GM12878 (cell line): ENCODE results near the gene NCF2. TPM values are rescaled to one million over a fixed set of nuclear protein-coding genes. Genes with fewer than 3 reads are reported as not detected.

Experiments
- BCL3 ChIP-seq: IDR thresholded peaks from 2 replicates; pipeline ENCODE4 v1.6.1; 2011; ENCODE audit warnings: borderline replicate concordance, low read depth, mild to moderate bottlenecking, moderate library complexity, low read length; ENCODE audit not compliant: insufficient read depth, poor library complexity, severe bottlenecking
- CBFB ChIP-seq: IDR thresholded peaks from 2 replicates; pipeline ENCODE4 v1.6.1; 2016; ENCODE audit warnings: antibody characterized with exemption, low read depth
- CBX5 ChIP-seq: sonication (generic); IDR thresholded peaks from 2 replicates; pipeline ENCODE4 v1.6.1; 2016; ENCODE audit warnings: low read depth, moderate library complexity, mild to moderate bottlenecking, inconsistent platforms
- EGR1 ChIP-seq, 2 experiments: IDR thresholded peaks; 1 replicate in 1 of 2; 2 replicates in 1 of 2; pipeline ENCODE4 v1.6.1; 2011 to 2012; ENCODE audit warnings: low read depth in 2 of 2, low read length in 2 of 2, borderline replicate concordance in 1 of 2, mild to moderate bottlenecking in 1 of 2, moderate library complexity in 1 of 2
- IRF3 ChIP-seq: fragments of 450-650 bp; IDR thresholded peaks from 2 replicates; pipeline ENCODE4 v1.6.1; 2014; ENCODE audit warnings: mild to moderate bottlenecking
- KDM1A ChIP-seq: fragments of 200-600 bp; sonication (generic); IDR thresholded peaks from 2 replicates; pipeline ENCODE4 v1.6.1; 2016; ENCODE audit warnings: borderline replicate concordance
- MYC ChIP-seq: IDR thresholded peaks from 2 replicates; pipeline ENCODE4 v1.6.1; 2011; ENCODE audit warnings: mild to moderate bottlenecking, low read length, moderate library complexity, inconsistent platforms; ENCODE audit not compliant: insufficient read depth, insufficient replicate concordance, insufficient read length, severe bottlenecking
- NBN ChIP-seq: fragments of 450-650 bp; IDR thresholded peaks from 2 replicates; pipeline ENCODE4 v1.6.1; 2016
- NR2C1 ChIP-seq: fragments of 450-650 bp; IDR thresholded peaks from 2 replicates; pipeline ENCODE4 v1.6.1; 2017; ENCODE audit warnings: antibody characterized with exemption, mild to moderate bottlenecking, moderate library complexity
- NR2F1 ChIP-seq: fragments of 450-650 bp; conservative IDR thresholded peaks from 2 replicates; pipeline ENCODE4 v1.6.1; 2017; ENCODE audit warnings: mild to moderate bottlenecking
- NRF1 ChIP-seq: conservative IDR thresholded peaks from 2 replicates; pipeline ENCODE4 v1.6.1; 2011; ENCODE audit warnings: mild to moderate bottlenecking, low read depth, low read length, improper control_type of control experiment
- PAX8 ChIP-seq: fragments of 450-650 bp; IDR thresholded peaks from 2 replicates; pipeline ENCODE4 v1.6.1; 2017; ENCODE audit warnings: mild to moderate bottlenecking, moderate library complexity
- POLR2A ChIP-seq: IDR thresholded peaks from 2 replicates; pipeline ENCODE4 v1.6.1; 2011; ENCODE audit warnings: low read depth, mild to moderate bottlenecking, low read length
- POLR2AphosphoS2 ChIP-seq: IDR thresholded peaks from 2 replicates; pipeline ENCODE4 v1.6.1; 2011; ENCODE audit warnings: low read depth, mild to moderate bottlenecking, low read length, improper control_type of control experiment, moderate library complexity
- RAD51 ChIP-seq: fragments of 450-650 bp; IDR thresholded peaks from 2 replicates; pipeline ENCODE4 v1.6.1; 2016; ENCODE audit warnings: moderate library complexity, mild to moderate bottlenecking, inconsistent platforms
- RB1 ChIP-seq: fragments of 450-650 bp; formaldehyde crosslinking; IDR thresholded peaks from 2 replicates; pipeline ENCODE4 v1.6.1; 2017; ENCODE audit warnings: mild to moderate bottlenecking, borderline replicate concordance
- RELA ChIP-seq: fragments of 450-650 bp; IDR thresholded peaks from 2 replicates; pipeline ENCODE4 v1.8.0; 2014; ENCODE audit warnings: borderline replicate concordance; ENCODE audit not compliant: partially characterized antibody
- TARDBP ChIP-seq: IDR thresholded peaks from 2 replicates; pipeline ENCODE4 v1.6.1; 2016; ENCODE audit warnings: borderline replicate concordance
- TCF7 ChIP-seq: IDR thresholded peaks from 2 replicates; pipeline ENCODE4 v1.6.1; 2014; ENCODE audit warnings: antibody characterized with exemption, borderline replicate concordance
- ZBTB11 ChIP-seq: fragments of 450-650 bp; formaldehyde crosslinking; IDR thresholded peaks from 2 replicates; pipeline ENCODE4 v1.5.0; 2022; ENCODE audit warnings: mild to moderate bottlenecking, missing genetic modification characterization
- ZNF207 ChIP-seq: fragments of 450-650 bp; IDR thresholded peaks from 2 replicates; pipeline ENCODE4 v1.6.1; 2014; ENCODE audit warnings: antibody characterized with exemption, mild to moderate bottlenecking, borderline replicate concordance
- ZNF217 ChIP-seq: fragments of 450-650 bp; IDR thresholded peaks from 2 replicates; pipeline ENCODE4 v1.6.1; 2017; ENCODE audit warnings: antibody characterized with exemption, mild to moderate bottlenecking
- ZNF592 ChIP-seq: fragments of 450-650 bp; IDR thresholded peaks from 2 replicates; pipeline ENCODE4 v1.6.1; 2017; ENCODE audit warnings: mild to moderate bottlenecking, moderate library complexity
- ZNF622 ChIP-seq: fragments of 450-650 bp; IDR thresholded peaks from 2 replicates; pipeline ENCODE4 v1.6.1; 2017; ENCODE audit warnings: mild to moderate bottlenecking, inconsistent platforms
- polyA plus RNA-seq, 11 experiments: library from polyadenylated mRNA; depleted of rRNA in 4 of 11; unstranded in 6 of 11; stranded (reverse) in 5 of 11; fragments of >200 nt; fragmentation: Nextera tagmentation in 4 of 11; fragmentation: Illumina TruSeq in 1 of 11; extraction: Ambion mirVana in 4 of 11; extraction: Trizol in 1 of 11; gene quantifications; 1 replicate in 1 of 11; 2 replicates in 10 of 11; pipeline versions ENCODE4 v1.2.1 to v1.2.3, GENCODE V29; 2011 to 2016; ENCODE audit warnings: inconsistent platforms in 2 of 11, missing spikeins in 2 of 11, low read depth in 1 of 11
- total RNA-seq, 4 experiments: library from RNA; depleted of rRNA in 3 of 4; stranded (reverse); fragments of >200 nt in 3 of 4; fragmentation: Illumina TruSeq in 1 of 4; extraction: Trizol in 1 of 4; gene quantifications; 2 replicates each; pipeline versions ENCODE4 v1.2.1 to v1.2.3, GENCODE V29; 2013 to 2021

The NCF2 gene
- total and polyA plus RNA-seq, 10 of the 15 experiments (the other 5 are each of a cell fraction or from before 2014, with no cell fraction given), result 31.4 to 256 (median 77.1) TPM

GRCh38 chr1:183609313-183609712, 19.1 kb upstream of the NCF2 start (continued):
- TF ChIP-seq ZBTB11 (CRISPR knock-in tag) (no peak), CBFB (no peak), CBX5 (no peak), ZNF207 (no peak; the same call in 1 of the 2 replicates), RELA (peak; percentile 23), PAX8 (no peak), RAD51 (0 out of 2 replicates have a peak, but pooled peaks have one; percentile 50), KDM1A (no peak), BCL3 (no peak), RB1 (no peak), POLR2A (no peak), ZNF592 (peak; percentile 56; the same call in 1 of the 2 replicates), EGR1 (IDR thresholded peaks at IDR 0.05; ENCODE audit: borderline replicate concordance in 1 of 2, low read depth in 2 of 2, low read length in 2 of 2) (no peak), NR2C1 (no peak), NBN (peak; percentile 67; the same call in 1 of the 2 replicates), ZNF217 (no peak), TCF7 (no peak), IRF3 (no peak), NRF1 (no peak), ZNF622 (no peak), NR2F1 (no peak), MYC (no peak), POLR2AphosphoS2 (no peak), TARDBP (no peak)
